ENCODE data around the gene CDCP1. TPM values are rescaled to one million over a fixed set of nuclear protein-coding genes. Genes with fewer than 3 reads are reported as not detected.

Gene CDCP1
- total RNA-seq, 1 experiment from 2014 or later: 0.13 TPM

DNA sequence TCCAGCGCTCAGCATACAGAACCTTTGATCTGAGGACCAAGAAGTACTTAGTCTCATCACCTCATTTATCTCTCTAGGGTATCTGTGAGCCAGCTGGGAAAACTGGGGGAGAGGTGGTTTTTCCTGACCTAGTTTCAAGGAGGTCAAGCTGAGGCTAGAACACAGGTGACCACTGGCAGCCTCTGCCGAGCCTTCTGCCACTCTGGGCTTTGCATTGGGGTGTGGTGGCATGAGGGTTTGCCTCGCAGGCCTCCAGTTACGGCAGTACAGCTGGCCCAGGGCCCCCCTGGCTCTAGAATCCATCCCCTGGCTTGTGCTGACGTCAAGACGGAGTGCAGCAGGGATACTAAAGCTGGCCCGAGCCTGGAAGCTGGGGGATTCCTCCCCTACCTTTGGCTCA, 34.7 kb upstream of the CDCP1 start:
- Histone ChIP-seq H3K4me1 (ENCODE audit: insufficient read depth, low read length, poor library complexity, severe bottlenecking) (peaks cover 17% of the 10 kb centered on the region), H3K9me3 (ENCODE audit: low read depth, low read length, poor library complexity, severe bottlenecking) (no peaks in the 10 kb centered on the region), H3K4me3 (ENCODE audit: low read depth, low read length, poor library complexity, severe bottlenecking) (no peak overlapping the region), H3K36me3 (ENCODE audit: insufficient read depth, low read length, poor library complexity, severe bottlenecking) (no peaks in the 10 kb centered on the region), H3K27ac (ENCODE audit: low read depth, low read length, poor library complexity, severe bottlenecking) (no peak overlapping the region), H3K27me3 (replicated peaks; ENCODE audit: insufficient read depth, low read depth, low read length, poor library complexity) (no peaks in the 10 kb centered on the region)
- TF ChIP-seq, protein P1, sequence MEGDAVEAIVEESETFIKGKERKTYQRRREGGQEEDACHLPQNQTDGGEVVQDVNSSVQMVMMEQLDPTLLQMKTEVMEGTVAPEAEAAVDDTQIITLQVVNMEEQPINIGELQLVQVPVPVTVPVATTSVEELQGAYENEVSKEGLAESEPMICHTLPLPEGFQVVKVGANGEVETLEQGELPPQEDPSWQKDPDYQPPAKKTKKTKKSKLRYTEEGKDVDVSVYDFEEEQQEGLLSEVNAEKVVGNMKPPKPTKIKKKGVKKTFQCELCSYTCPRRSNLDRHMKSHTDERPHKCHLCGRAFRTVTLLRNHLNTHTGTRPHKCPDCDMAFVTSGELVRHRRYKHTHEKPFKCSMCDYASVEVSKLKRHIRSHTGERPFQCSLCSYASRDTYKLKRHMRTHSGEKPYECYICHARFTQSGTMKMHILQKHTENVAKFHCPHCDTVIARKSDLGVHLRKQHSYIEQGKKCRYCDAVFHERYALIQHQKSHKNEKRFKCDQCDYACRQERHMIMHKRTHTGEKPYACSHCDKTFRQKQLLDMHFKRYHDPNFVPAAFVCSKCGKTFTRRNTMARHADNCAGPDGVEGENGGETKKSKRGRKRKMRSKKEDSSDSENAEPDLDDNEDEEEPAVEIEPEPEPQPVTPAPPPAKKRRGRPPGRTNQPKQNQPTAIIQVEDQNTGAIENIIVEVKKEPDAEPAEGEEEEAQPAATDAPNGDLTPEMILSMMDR (conservative IDR thresholded peaks at IDR 0.05; ENCODE audit: low read depth, low read length): no peak
- TF ChIP-seq EZH2 (IDR thresholded peaks at IDR 0.05; ENCODE audit: borderline replicate concordance, low read depth, low read length, poor library complexity, severe bottlenecking): no peak
- ChIA-PET CTCF (no interaction called here), POLR2A (ENCODE audit: low non-redundant PET) (no interaction called here)
- no peak for DNase-seq (ENCODE audit: low spot score)
- intact Hi-C loops (cut with micrococcal nuclease; ENCODE audit: unreplicated experiment): no loop called here
- BruUV-seq (replicated peaks): no TSS peak

DNA sequence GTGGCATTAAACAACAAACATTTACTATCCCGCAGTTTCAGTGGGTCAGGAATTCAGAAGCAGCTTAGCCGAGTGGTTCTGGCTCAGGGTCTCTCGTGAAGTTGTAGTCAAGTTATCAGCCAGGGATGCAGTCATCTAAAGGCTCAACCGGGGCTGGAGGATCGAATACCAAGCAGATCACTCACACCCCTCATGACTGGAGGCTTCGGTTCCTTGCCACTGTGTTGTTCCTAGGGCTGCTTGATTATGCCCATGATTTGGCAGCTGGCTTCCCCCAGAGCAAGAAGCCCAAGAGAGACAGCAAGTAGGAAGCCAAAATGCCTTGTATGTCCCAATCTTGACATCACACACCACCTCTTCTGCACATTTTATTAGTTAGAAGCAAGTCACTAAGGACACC, 33.9 kb upstream of the CDCP1 start:
- intact Hi-C loops (cut with micrococcal nuclease; ENCODE audit: unreplicated experiment): no loop called here
- Histone ChIP-seq H3K36me3 (ENCODE audit: insufficient read depth, low read length, poor library complexity, severe bottlenecking) (no peaks in the 10 kb centered on the region), H3K4me1 (ENCODE audit: insufficient read depth, low read length, poor library complexity, severe bottlenecking) (peaks cover 17% of the 10 kb centered on the region), H3K9me3 (ENCODE audit: low read depth, low read length, poor library complexity, severe bottlenecking) (no peaks in the 10 kb centered on the region), H3K4me3 (ENCODE audit: low read depth, low read length, poor library complexity, severe bottlenecking) (no peak overlapping the region), H3K27me3 (replicated peaks; ENCODE audit: insufficient read depth, low read depth, low read length, poor library complexity) (no peaks in the 10 kb centered on the region), H3K27ac (ENCODE audit: low read depth, low read length, poor library complexity, severe bottlenecking) (no peak overlapping the region)
- POLR2A ChIA-PET (ENCODE audit: low non-redundant PET): no interaction called here
- DNase-seq (ENCODE audit: low spot score): no peak
- no TSS peak for BruUV-seq (replicated peaks)
- CTCF ChIA-PET: no interaction called here
- TF ChIP-seq, protein P1 (conservative IDR thresholded peaks at IDR 0.05; ENCODE audit: low read depth, low read length): no peak
- TF ChIP-seq EZH2 (IDR thresholded peaks at IDR 0.05; ENCODE audit: borderline replicate concordance, low read depth, low read length, poor library complexity, severe bottlenecking): no peak

DNA sequence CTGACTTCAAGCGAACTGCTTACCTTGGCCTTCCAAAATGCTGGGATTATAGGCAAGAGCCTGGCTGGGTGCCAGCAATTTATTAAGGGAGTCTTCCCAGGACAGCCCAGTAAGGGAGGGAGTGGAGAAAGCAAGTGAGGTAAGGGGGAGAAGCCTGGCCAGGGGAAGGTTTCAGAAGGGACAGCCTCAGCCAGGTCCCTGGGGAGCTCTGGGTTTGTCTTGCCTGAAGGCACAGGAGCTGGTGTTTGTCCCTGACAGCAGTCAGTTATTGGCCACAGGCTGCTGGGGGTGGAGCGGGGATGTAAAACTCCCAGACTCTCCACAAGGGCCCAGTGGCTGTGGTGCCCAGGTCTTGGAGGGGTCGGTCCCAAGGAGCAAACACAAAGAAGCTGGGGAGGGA, 33.0 kb upstream of the CDCP1 start:
- CTCF ChIA-PET: no interaction called here
- Histone ChIP-seq H3K27ac (ENCODE audit: low read depth, low read length, poor library complexity, severe bottlenecking) (no peak overlapping the region), H3K4me3 (ENCODE audit: low read depth, low read length, poor library complexity, severe bottlenecking) (no peak overlapping the region), H3K9me3 (ENCODE audit: low read depth, low read length, poor library complexity, severe bottlenecking) (no peaks in the 10 kb centered on the region), H3K4me1 (ENCODE audit: insufficient read depth, low read length, poor library complexity, severe bottlenecking) (peaks cover 17% of the 10 kb centered on the region), H3K36me3 (ENCODE audit: insufficient read depth, low read length, poor library complexity, severe bottlenecking) (no peaks in the 10 kb centered on the region), H3K27me3 (replicated peaks; ENCODE audit: insufficient read depth, low read depth, low read length, poor library complexity) (no peaks in the 10 kb centered on the region)
- no peak for TF ChIP-seq EZH2 (IDR thresholded peaks at IDR 0.05; ENCODE audit: borderline replicate concordance, low read depth, low read length, poor library complexity, severe bottlenecking)
- TF ChIP-seq, protein P1 (conservative IDR thresholded peaks at IDR 0.05; ENCODE audit: low read depth, low read length): no peak
- BruUV-seq (replicated peaks): no TSS peak
- POLR2A ChIA-PET (ENCODE audit: low non-redundant PET): no interaction called here
- intact Hi-C loops (cut with micrococcal nuclease; ENCODE audit: unreplicated experiment): no loop called here
- DNase-seq (ENCODE audit: low spot score): no peak
